Measurements from ENCODE around the gene GABRD. TPM values are rescaled to one million over a fixed set of nuclear protein-coding genes. Genes with fewer than 3 reads are reported as not detected.

The GABRD gene
- total and polyA plus RNA-seq, 10 of the 15 experiments (the other 5 are each of a cell fraction or from before 2014, with no cell fraction given), result not detected

DNA sequence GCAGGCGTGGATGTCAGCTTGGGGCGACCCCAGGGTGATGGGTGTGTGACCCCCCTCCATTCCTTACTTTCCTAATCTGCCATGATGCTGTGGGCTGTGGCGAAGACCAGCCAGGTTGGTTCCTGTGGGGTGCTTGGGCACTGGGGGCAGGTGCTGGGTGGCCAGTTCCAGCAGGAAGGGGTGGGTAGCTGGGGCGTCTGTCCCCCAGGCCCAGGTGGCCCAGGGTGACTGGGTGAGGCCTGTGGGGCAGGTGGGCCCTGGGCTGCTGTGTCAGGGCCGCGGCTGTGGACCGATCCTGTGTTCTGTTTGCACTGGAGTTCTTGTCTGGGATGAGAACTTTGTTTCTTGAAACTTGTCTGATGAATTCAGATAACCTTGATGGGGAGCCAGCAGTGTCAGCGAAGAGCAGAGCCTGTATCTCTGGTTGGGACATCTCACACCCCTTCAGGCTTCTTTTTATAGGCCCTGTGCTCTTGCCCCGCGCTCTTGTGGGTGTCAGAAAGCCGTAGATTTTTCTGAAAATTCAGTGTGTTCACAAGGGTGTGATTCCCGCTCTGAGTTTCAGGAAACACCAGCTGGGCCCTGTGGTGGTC, 34.7 kb downstream of the GABRD start (continued):
- no peak for TF ChIP-seq ATF2 (IDR thresholded peaks at IDR 0.05; ENCODE audit: low read length)
- no peak for TF ChIP-seq EED (IDR thresholded peaks at IDR 0.05; ENCODE audit: low read depth)
- no peak for TF ChIP-seq ETV6 (conservative IDR thresholded peaks at IDR 0.05 in 1 of 2, IDR thresholded peaks at IDR 0.05 in 1 of 2; ENCODE audit: borderline replicate concordance in 1 of 2, low read depth in 1 of 2)
- no peak for TF ChIP-seq ZBED1 (IDR thresholded peaks at IDR 0.05; ENCODE audit: borderline replicate concordance)

- Histone ChIP-seq H3K9me3 (replicated peaks; ENCODE audit: control insufficient read depth, insufficient read depth, low read length) (no peaks in the 10 kb centered on the region), H3K9ac (ENCODE audit: control insufficient read depth, insufficient read depth, low read length) (no peak overlapping the region), H3K4me2 (ENCODE audit: control insufficient read depth, insufficient read depth) (no peak overlapping the region), H3K79me2 (ENCODE audit: control insufficient read depth, insufficient read depth, low read length) (no peaks in the 10 kb centered on the region), H2AFZ (ENCODE audit: control insufficient read depth, low read depth, low read length) (no peak overlapping the region), H4K20me1 (ENCODE audit: control insufficient read depth, insufficient read depth) (no peaks in the 10 kb centered on the region), H3K4me1 (ENCODE audit: control insufficient read depth, insufficient read depth, low read length) (no peaks in the 10 kb centered on the region), H3K27me3 (replicated peaks in 1 of 2; ENCODE audit: control insufficient read depth in 2 of 2, insufficient read depth in 2 of 2, low read length in 1 of 2) (no peaks in the 10 kb centered on the region), H3K27ac (ENCODE audit: control insufficient read depth, insufficient read depth) (no peak overlapping the region), H3K4me3 (no peak overlapping the region), H3K36me3 (ENCODE audit: control insufficient read depth in 2 of 2, insufficient read depth in 2 of 2, low read length in 1 of 2) (no peaks in the 10 kb centered on the region)
- in situ Hi-C loops (cut with MboI), result no loop called here
- ATAC-seq (no peak), DNase-seq (ENCODE audit: low read depth, low spot score) (no peak), FAIRE-seq (no peak)
- ChIA-PET SMC1A (ENCODE audit: uncharacterized antibody, unreplicated experiment) (no interaction called here), CTCF (no interaction called here), RAD21 (ENCODE audit: unreplicated experiment) (no interaction called here), POLR2A (no interaction called here)
- TF ChIP-seq BHLHE40 (IDR thresholded peaks at IDR 0.05; ENCODE audit: borderline replicate concordance in 1 of 2, low read depth in 2 of 2, low read length in 1 of 2) (no peak), YBX1 (IDR thresholded peaks at IDR 0.05) (no peak), POLR2A (IDR thresholded peaks at IDR 0.05; ENCODE audit: low read depth, low read length) (no peak), SRF (IDR thresholded peaks at IDR 0.05; ENCODE audit: low read depth in 2 of 2, low read length in 2 of 2) (no peak), TCF3 (IDR thresholded peaks at IDR 0.05; ENCODE audit: borderline replicate concordance, insufficient read depth, low read depth, low read length) (no peak), WRNIP1 (IDR thresholded peaks at IDR 0.05; ENCODE audit: borderline replicate concordance, low read depth, low read length) (no peak), POLR2AphosphoS5 (IDR thresholded peaks at IDR 0.05; ENCODE audit: low read length) (no peak), SUZ12 (IDR thresholded peaks at IDR 0.05; ENCODE audit: unreplicated experiment) (no peak)
- TF ChIP-seq, protein P1, sequence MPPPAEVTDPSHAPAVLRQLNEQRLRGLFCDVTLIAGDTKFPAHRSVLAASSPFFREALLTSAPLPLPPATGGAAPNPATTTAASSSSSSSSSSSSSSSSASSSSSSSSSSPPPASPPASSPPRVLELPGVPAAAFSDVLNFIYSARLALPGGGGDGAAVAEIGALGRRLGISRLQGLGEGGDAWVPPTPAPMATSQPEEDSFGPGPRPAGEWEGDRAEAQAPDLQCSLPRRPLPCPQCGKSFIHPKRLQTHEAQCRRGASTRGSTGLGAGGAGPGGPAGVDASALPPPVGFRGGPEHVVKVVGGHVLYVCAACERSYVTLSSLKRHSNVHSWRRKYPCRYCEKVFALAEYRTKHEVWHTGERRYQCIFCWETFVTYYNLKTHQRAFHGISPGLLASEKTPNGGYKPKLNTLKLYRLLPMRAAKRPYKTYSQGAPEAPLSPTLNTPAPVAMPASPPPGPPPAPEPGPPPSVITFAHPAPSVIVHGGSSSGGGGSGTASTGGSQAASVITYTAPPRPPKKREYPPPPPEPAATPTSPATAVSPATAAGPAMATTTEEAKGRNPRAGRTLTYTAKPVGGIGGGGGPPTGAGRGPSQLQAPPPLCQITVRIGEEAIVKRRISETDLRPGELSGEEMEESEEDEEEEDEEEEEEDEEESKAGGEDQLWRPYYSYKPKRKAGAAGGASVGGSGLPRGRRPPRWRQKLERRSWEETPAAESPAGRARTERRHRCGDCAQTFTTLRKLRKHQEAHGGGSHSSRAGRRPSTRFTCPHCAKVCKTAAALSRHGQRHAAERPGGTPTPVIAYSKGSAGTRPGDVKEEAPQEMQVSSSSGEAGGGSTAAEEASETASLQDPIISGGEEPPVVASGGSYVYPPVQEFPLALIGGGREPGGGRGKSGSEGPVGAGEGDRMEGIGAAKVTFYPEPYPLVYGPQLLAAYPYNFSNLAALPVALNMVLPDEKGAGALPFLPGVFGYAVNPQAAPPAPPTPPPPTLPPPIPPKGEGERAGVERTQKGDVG (CRISPR knock-in tag; IDR thresholded peaks at IDR 0.05), result no peak
- no TSS peak for BruUV-seq (replicated peaks)
- 91% methylated on average over 22 of the region's 22 CpGs for WGBS (ENCODE audit: insufficient coverage, insufficient replicate concordance, low lambda C conversion rate, missing lambda C conversion rate)
- intact Hi-C loops (cut with micrococcal nuclease; ENCODE audit: unreplicated experiment), result no loop called here
Observed at GRCh38 chr1:2054560-2054959, 35.4 kb downstream of the GABRD start.

Measured in GM12878 (cell line).